Suprapubic skin (tissue), 4 donors: ENCODE data around the gene FLT1. TPM values are rescaled to one million over a fixed set of nuclear protein-coding genes. Genes with fewer than 3 reads are reported as not detected.

Source experiments
- DNase-seq, 2 donors: peaks; one replicate each; pipeline ENCODE4 v3.0.0-alpha.2; 2019; ENCODE audit warnings: low spot score in 2 of 2
- H3K27ac ChIP-seq: fragments of 200-600 bp; sonication (generic); one replicate; pipeline ENCODE4 v1.5.1; 2019
- H3K27me3 ChIP-seq: fragments of 200-600 bp; sonication (generic); one replicate; pipeline ENCODE4 v1.5.1; 2019
- H3K36me3 ChIP-seq: fragments of 200-600 bp; sonication (generic); one replicate; pipeline ENCODE4 v1.5.1; 2019
- H3K4me1 ChIP-seq: fragments of 200-600 bp; sonication (generic); one replicate; pipeline ENCODE4 v1.5.1; 2019
- H3K4me3 ChIP-seq: fragments of 200-600 bp; sonication (generic); one replicate; pipeline ENCODE4 v1.5.1; 2019; ENCODE audit warnings: mild to moderate bottlenecking
- H3K9me3 ChIP-seq: fragments of 200-600 bp; sonication (generic); one replicate; pipeline ENCODE4 v1.5.1; 2019
- EP300 ChIP-seq: sonication (generic); formaldehyde crosslinking; IDR thresholded peaks from one replicate; pipeline ENCODE4 v1.6.1; 2017; ENCODE audit warnings: antibody characterized with exemption
- POLR2A ChIP-seq, 2 donors: fragments of 450-650 bp; IDR thresholded peaks; one replicate each; pipeline ENCODE4 v1.6.1; 2017; ENCODE audit warnings: antibody characterized with exemption in 2 of 2, mild to moderate bottlenecking in 2 of 2, moderate library complexity in 2 of 2
- POLR2AphosphoS5 ChIP-seq, 3 donors: sonication (generic); formaldehyde crosslinking; IDR thresholded peaks; one replicate each; pipeline ENCODE4 v1.6.1; 2017; ENCODE audit warnings: antibody characterized with exemption in 3 of 3
- WGBS: methylation state at CpG from one replicate; pipeline ENCODE4 v1.1.5; 2018; 5-methylcytosine and 5-hydroxymethylcytosine counted together
- total RNA-seq, 4 donors: library from RNA; depleted of rRNA; stranded (reverse); fragments of >200 nt; gene quantifications; one replicate each; pipeline ENCODE4 v1.1.0, GENCODE V29; 2016
- TF ChIP-seq, protein P1 (sequence below), 2 donors: fragments of 200-600 bp in 1 of 2; fragments of 450-650 bp in 1 of 2; sonication (generic) in 1 of 2; IDR thresholded peaks; one replicate each; pipeline ENCODE4 v1.5.1; 2016 to 2019; ENCODE audit warnings: antibody characterized with exemption in 2 of 2, mild to moderate bottlenecking in 1 of 2, moderate library complexity in 1 of 2

Gene FLT1
- total RNA-seq, 4 donors from 2014 or later = 3.8 to 14.2 (median 6.8) TPM

DNA sequence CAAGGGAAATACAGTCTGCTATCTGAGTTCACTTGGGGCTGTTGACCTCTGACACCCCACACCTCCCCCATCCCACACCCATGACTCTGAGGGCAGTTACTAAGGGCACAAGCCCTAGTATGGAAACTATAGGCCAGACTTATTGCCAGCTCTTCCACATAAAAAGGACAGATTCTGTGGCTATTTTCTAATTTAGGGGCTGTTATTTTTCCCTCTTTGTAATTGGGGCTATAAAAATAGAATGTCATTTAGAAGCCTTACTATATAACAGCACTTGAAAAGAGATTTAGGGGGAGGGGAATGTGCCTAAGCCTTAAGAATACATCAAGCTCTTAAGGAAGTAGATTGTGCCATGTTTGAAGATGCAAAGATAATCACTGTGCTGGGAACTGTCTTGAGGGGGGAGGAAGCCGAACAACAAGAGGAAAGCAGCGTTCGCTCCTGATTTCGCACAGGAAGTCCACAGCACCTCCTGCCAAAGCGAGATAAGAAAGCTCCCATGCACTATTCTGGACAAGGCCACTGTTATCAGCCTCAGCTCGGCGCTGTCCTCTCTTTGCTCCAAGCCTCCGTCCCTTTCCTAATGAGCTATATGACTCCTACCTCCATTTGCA lies 86.6 kb downstream of the FLT1 start:
- no peaks in the 10 kb centered on the region for H3K27me3 ChIP-seq
- no peak for DNase-seq
- H3K4me3 ChIP-seq = no peak overlapping the region
- H3K9me3 ChIP-seq = no peaks in the 10 kb centered on the region
- H3K36me3 ChIP-seq = no peaks in the 10 kb centered on the region
- H3K27ac ChIP-seq = no peak overlapping the region
- H3K4me1 ChIP-seq = peaks cover 5% of the 10 kb centered on the region
- 60% methylated on average over 8 of the region's 8 CpGs for WGBS
- TF ChIP-seq POLR2AphosphoS5 (IDR thresholded peaks at IDR 0.05) (peak in 2 of 3 donors; percentile 30 to 54), EP300 (no peak)
- TF ChIP-seq, protein P1, sequence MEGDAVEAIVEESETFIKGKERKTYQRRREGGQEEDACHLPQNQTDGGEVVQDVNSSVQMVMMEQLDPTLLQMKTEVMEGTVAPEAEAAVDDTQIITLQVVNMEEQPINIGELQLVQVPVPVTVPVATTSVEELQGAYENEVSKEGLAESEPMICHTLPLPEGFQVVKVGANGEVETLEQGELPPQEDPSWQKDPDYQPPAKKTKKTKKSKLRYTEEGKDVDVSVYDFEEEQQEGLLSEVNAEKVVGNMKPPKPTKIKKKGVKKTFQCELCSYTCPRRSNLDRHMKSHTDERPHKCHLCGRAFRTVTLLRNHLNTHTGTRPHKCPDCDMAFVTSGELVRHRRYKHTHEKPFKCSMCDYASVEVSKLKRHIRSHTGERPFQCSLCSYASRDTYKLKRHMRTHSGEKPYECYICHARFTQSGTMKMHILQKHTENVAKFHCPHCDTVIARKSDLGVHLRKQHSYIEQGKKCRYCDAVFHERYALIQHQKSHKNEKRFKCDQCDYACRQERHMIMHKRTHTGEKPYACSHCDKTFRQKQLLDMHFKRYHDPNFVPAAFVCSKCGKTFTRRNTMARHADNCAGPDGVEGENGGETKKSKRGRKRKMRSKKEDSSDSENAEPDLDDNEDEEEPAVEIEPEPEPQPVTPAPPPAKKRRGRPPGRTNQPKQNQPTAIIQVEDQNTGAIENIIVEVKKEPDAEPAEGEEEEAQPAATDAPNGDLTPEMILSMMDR (IDR thresholded peaks at IDR 0.05) = no peak

DNA sequence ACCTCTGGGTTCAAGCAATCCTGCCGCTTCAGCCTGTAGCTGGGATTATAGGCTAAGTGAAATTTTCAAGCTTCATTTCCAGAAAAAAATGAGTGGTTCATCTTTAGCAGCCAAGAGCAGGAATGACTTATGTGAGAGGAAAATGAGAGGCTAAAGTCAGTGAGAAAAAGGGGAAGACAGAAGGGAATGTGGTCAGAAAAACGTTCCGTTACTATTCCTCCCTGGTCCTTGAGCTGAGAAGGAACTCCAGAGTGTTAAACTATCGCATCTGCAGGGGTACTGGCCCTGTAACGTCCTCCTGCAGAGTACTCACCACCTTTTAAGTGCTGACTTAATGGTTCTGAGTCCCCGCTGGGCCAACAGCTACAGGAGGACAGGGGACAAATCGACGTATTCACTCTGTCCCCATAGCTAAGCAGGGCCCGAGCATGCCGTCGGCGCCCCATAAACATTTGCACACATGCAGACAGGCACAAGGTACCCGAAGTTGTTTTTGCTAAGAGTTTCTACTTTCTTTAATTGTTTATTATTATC lies 88.1 kb downstream of the FLT1 start:
- no peak for DNase-seq
- Histone ChIP-seq H3K36me3 (no peaks in the 10 kb centered on the region), H3K27me3 (no peaks in the 10 kb centered on the region), H3K9me3 (no peaks in the 10 kb centered on the region), H3K4me1 (peaks cover 2% of the 10 kb centered on the region), H3K4me3 (no peak overlapping the region), H3K27ac (no peak overlapping the region)
- TF ChIP-seq POLR2AphosphoS5 (IDR thresholded peaks at IDR 0.05) (no peak), POLR2A (IDR thresholded peaks at IDR 0.05) (no peak), EP300 (no peak)
- TF ChIP-seq, protein P1 (IDR thresholded peaks at IDR 0.05) = no peak
- WGBS = 86% methylated on average over 13 of the region's 13 CpGs

DNA sequence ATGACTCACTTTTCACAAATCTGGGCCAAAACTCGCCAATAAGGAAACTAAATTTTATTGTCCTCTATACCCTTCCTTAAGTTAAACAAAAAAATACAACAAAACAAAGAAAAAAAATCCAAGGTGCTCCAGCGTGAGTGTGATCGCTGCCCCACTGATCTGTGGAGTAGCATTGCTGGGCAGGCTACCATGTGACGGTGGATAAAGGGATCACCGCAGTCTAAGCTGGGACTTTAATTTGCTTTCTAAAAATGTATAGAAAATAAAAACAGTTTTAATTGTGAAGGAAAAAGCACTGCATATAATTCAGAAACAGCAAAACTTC lies 92.9 kb downstream of the FLT1 start:
- H3K9me3 ChIP-seq = no peaks in the 10 kb centered on the region
- no peak overlapping the region for H3K27ac ChIP-seq
- no peaks in the 10 kb centered on the region for H3K36me3 ChIP-seq
- no peaks in the 10 kb centered on the region for H3K27me3 ChIP-seq
- no peak for TF ChIP-seq POLR2AphosphoS5 (IDR thresholded peaks at IDR 0.05)
- no peak for TF ChIP-seq POLR2A (IDR thresholded peaks at IDR 0.05)
- TF ChIP-seq, protein P1 (IDR thresholded peaks at IDR 0.05) = no peak
- TF ChIP-seq EP300 = no peak
- no peak overlapping the region for H3K4me3 ChIP-seq
- DNase-seq = no peak
- WGBS = 69% methylated on average over 5 of the region's 5 CpGs
- no peaks in the 10 kb centered on the region for H3K4me1 ChIP-seq

DNA sequence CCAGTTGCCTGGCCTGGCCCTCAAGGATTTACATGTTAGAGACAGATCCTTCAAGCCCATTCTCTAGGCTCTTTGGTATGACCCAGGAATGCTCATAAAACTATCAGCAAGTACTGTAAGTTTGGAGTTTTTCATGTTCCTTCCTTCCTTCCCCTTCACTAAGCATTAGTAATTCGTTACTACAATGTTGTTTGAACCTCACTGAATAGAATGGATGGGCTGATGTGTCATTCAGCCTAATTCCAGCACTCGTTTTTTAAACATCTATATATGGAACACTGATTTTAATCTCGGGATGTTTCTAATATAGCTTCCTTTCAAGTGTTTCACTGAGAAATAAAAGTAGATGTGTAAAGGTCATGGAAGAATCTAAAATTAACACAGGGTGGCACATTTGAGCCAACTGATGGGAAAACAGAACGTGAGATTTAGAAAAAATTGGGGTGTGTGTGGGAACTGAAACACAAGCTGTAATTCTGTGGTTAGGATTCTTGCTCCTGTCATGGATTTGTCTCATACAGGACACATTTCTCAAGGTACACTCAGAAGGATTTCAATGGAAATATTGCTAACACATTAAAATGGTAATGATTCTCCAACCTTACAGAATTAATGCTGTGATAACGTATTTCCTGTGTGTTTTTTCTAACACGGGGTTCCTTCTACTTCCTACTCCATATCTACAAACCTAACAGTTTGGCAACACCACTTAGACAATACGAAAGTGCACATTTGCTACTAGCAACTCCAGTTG lies 93.4 kb downstream of the FLT1 start:
- H3K9me3 ChIP-seq = no peaks in the 10 kb centered on the region
- no peaks in the 10 kb centered on the region for H3K4me1 ChIP-seq
- WGBS = 33% methylated on average over 7 of the region's 7 CpGs
- no peaks in the 10 kb centered on the region for H3K27me3 ChIP-seq
- TF ChIP-seq POLR2A (IDR thresholded peaks at IDR 0.05) (no peak), EP300 (no peak), POLR2AphosphoS5 (IDR thresholded peaks at IDR 0.05) (no peak)
- TF ChIP-seq, protein P1 (IDR thresholded peaks at IDR 0.05) = no peak
- no peak overlapping the region for H3K4me3 ChIP-seq
- no peak overlapping the region for H3K27ac ChIP-seq
- no peaks in the 10 kb centered on the region for H3K36me3 ChIP-seq
- no peak for DNase-seq

DNA sequence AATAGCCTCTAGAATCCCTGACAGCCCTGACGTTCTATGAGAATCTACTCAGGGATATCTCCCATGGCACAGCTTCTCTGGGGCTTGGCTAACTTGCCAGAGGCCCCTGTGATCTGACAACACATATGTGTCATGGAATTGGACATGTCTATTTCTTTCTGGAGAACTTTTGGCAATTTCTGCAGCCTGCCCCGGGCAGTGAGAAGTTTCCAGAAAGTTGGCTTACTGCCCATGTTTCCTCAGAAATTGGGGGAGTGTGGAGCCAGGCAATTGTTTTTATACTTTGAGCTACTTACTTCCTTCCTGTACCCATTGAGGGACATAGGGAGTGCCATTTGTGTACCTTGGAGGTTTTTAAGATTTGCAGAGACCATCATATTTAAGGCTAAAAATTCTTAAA lies 98.9 kb downstream of the FLT1 start:
- Histone ChIP-seq H3K4me1 (peaks cover 3% of the 10 kb centered on the region), H3K9me3 (no peaks in the 10 kb centered on the region), H3K27ac (no peak overlapping the region), H3K4me3 (no peak overlapping the region), H3K27me3 (no peaks in the 10 kb centered on the region), H3K36me3 (no peaks in the 10 kb centered on the region)
- DNase-seq = no peak
- TF ChIP-seq, protein P1 (IDR thresholded peaks at IDR 0.05) = no peak
- TF ChIP-seq POLR2AphosphoS5 (IDR thresholded peaks at IDR 0.05) (no peak), EP300 (no peak), POLR2A (IDR thresholded peaks at IDR 0.05) (no peak)
- WGBS = 29% methylated on average over 2 of the region's 2 CpGs
